ENCODE measurements around the gene BTBD16.

Gene BTBD16

GRCh38 chr10:122285506-122286444, 14.7 kb downstream of the BTBD16 start:
- Histone ChIP-seq H2AFZ (no peak overlapping the region), H3K4me2 (ENCODE audit: low read length) (no peak overlapping the region), H3K4me1 (no peaks in the 10 kb centered on the region), H3K9me3 (ENCODE audit: control insufficient read depth, low read length) (no peaks in the 10 kb centered on the region), H3K27me3 (ENCODE audit: control insufficient read depth, insufficient read depth, low read length) (no peaks in the 10 kb centered on the region), H3K79me2 (no peaks in the 10 kb centered on the region), H3K36me3 (ENCODE audit: control insufficient read depth, insufficient read depth, low read length) (no peaks in the 10 kb centered on the region), H3K27ac (no peak overlapping the region), H3K9ac (no peak overlapping the region), H3K4me3 (ENCODE audit: low read depth, low read length) (no peak overlapping the region)
- TF ChIP-seq CTCF (IDR thresholded peaks at IDR 0.05), result no peak

- Histone ChIP-seq H3K9me3 (ENCODE audit: control insufficient read depth, low read length) (no peaks in the 10 kb centered on the region), H3K36me3 (ENCODE audit: control insufficient read depth, insufficient read depth, low read length) (no peaks in the 10 kb centered on the region), H3K4me3 (ENCODE audit: low read depth, low read length) (no peak overlapping the region), H3K4me2 (ENCODE audit: low read length) (no peak overlapping the region), H3K79me2 (no peaks in the 10 kb centered on the region), H3K4me1 (no peaks in the 10 kb centered on the region), H3K27ac (no peak overlapping the region), H3K9ac (no peak overlapping the region), H3K27me3 (ENCODE audit: control insufficient read depth, insufficient read depth, low read length) (no peaks in the 10 kb centered on the region), H2AFZ (no peak overlapping the region)
- no peak for TF ChIP-seq CTCF (IDR thresholded peaks at IDR 0.05)
Observed at GRCh38 chr10:122286867-122287266, 15.8 kb downstream of the BTBD16 start.

- no peaks in the 10 kb centered on the region for H3K4me1 ChIP-seq
- no peak overlapping the region for H2AFZ ChIP-seq
- no peak overlapping the region for H3K27ac ChIP-seq
Observed at GRCh38 chr10:122287570-122287969, 16.5 kb downstream of the BTBD16 start.

GRCh38 chr10:122288262-122288661, 17.2 kb downstream of the BTBD16 start:
- Histone ChIP-seq H2AFZ (no peak overlapping the region), H3K9ac (no peak overlapping the region), H3K27ac (no peak overlapping the region), H3K36me3 (ENCODE audit: control insufficient read depth, insufficient read depth, low read length) (no peaks in the 10 kb centered on the region), H3K27me3 (ENCODE audit: control insufficient read depth, insufficient read depth, low read length) (no peaks in the 10 kb centered on the region), H3K9me3 (ENCODE audit: control insufficient read depth, low read length) (no peaks in the 10 kb centered on the region), H3K4me1 (no peaks in the 10 kb centered on the region), H3K79me2 (no peaks in the 10 kb centered on the region), H3K4me3 (ENCODE audit: low read depth, low read length) (no peak overlapping the region), H3K4me2 (ENCODE audit: low read length) (no peak overlapping the region)
- no peak for TF ChIP-seq CTCF (IDR thresholded peaks at IDR 0.05)

More at GRCh38 chr10:122287570-122287969, 16.5 kb downstream of the BTBD16 start:
- Histone ChIP-seq H3K9me3 (ENCODE audit: control insufficient read depth, low read length) (no peaks in the 10 kb centered on the region), H3K27me3 (ENCODE audit: control insufficient read depth, insufficient read depth, low read length) (no peaks in the 10 kb centered on the region), H3K36me3 (ENCODE audit: control insufficient read depth, insufficient read depth, low read length) (no peaks in the 10 kb centered on the region), H3K79me2 (no peaks in the 10 kb centered on the region), H3K9ac (no peak overlapping the region), H3K4me2 (ENCODE audit: low read length) (no peak overlapping the region), H3K4me3 (ENCODE audit: low read depth, low read length) (no peak overlapping the region)
- TF ChIP-seq CTCF (IDR thresholded peaks at IDR 0.05), result no peak

GRCh38 chr10:122288917-122289316, 17.8 kb downstream of the BTBD16 start:
- no peak for TF ChIP-seq CTCF (IDR thresholded peaks at IDR 0.05)
- no peak overlapping the region for H2AFZ ChIP-seq
- no peak overlapping the region for H3K27ac ChIP-seq
- no peaks in the 10 kb centered on the region for H3K27me3 ChIP-seq (ENCODE audit: control insufficient read depth, insufficient read depth, low read length)
- H3K4me2 ChIP-seq (ENCODE audit: low read length), result no peak overlapping the region
- H3K9ac ChIP-seq, result no peak overlapping the region
- H3K9me3 ChIP-seq (ENCODE audit: control insufficient read depth, low read length), result no peaks in the 10 kb centered on the region
- no peaks in the 10 kb centered on the region for H3K36me3 ChIP-seq (ENCODE audit: control insufficient read depth, insufficient read depth, low read length)
- H3K4me3 ChIP-seq (ENCODE audit: low read depth, low read length), result no peak overlapping the region
- no peaks in the 10 kb centered on the region for H3K4me1 ChIP-seq
- H3K79me2 ChIP-seq, result no peaks in the 10 kb centered on the region

Measured in parathyroid adenoma (tissue), 2 donors.